MM.1S (cell line): ENCODE measurements around the gene ADSS1.

Experiments used
- CTCF ChIP-seq: fragments of 300-600 bp; sonication (generic); IDR thresholded peaks from 2 replicates; pipeline ENCODE4 v1.5.1; 2016; ENCODE audit warnings: antibody characterized with exemption, low read length, mixed read lengths
- EZH2 ChIP-seq: fragments of 300-600 bp; sonication (generic); optimal IDR thresholded peaks from 2 replicates; pipeline ENCODE3; 2017; ENCODE audit warnings: low read depth, mild to moderate bottlenecking, antibody characterized with exemption, low read length, mixed read lengths

- TF ChIP-seq CTCF, result no peak
- no peak for TF ChIP-seq EZH2
Observed at GRCh38 chr14:104776481-104776880, 52.5 kb downstream of the ADSS1 start.
